ENCODE results near the gene BMP5. TPM values are rescaled to one million over a fixed set of nuclear protein-coding genes. Genes with fewer than 3 reads are reported as not detected.

The BMP5 gene
- total RNA-seq, 1 donor from 2014 or later, result 2.2 TPM

DNA sequence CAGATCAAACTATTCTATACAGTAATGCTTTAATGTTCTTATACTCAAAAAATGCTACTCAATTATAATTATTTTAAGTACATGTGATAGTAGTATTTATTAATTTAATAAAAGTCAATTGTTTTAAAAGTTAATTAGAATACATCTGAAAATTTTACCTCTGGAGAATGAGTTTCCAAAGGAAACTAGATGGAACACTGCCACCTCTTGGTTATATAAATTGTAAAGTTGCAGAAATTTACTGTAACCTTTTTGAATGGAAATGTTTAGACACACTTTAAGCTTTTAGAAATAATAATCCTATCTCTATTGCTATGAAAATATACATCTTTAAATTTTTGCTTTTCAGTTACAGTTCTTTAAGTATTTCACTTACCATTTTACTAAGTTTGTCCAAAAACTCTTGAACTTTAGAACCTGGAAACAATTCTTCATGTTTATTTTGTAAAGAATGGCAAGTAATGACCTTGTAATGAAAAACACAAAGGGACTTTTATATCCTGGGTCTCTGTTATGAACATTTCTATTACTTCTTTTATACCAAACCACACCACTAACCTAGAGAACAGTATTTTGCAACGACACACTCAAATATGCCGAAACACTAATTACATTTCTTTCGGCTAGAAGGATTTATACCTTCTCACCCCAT, 10.9 kb upstream of the BMP5 start:
- TF ChIP-seq, protein P1, sequence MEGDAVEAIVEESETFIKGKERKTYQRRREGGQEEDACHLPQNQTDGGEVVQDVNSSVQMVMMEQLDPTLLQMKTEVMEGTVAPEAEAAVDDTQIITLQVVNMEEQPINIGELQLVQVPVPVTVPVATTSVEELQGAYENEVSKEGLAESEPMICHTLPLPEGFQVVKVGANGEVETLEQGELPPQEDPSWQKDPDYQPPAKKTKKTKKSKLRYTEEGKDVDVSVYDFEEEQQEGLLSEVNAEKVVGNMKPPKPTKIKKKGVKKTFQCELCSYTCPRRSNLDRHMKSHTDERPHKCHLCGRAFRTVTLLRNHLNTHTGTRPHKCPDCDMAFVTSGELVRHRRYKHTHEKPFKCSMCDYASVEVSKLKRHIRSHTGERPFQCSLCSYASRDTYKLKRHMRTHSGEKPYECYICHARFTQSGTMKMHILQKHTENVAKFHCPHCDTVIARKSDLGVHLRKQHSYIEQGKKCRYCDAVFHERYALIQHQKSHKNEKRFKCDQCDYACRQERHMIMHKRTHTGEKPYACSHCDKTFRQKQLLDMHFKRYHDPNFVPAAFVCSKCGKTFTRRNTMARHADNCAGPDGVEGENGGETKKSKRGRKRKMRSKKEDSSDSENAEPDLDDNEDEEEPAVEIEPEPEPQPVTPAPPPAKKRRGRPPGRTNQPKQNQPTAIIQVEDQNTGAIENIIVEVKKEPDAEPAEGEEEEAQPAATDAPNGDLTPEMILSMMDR (conservative IDR thresholded peaks at IDR 0.05), result peak; percentile 78
- no peak for DNase-seq (ENCODE audit: low read depth, low spot score)
- Mint-ChIP-seq H3K4me1 (no peaks in the 10 kb centered on the region), H3K9me3 (no peaks in the 10 kb centered on the region), H3K27me3 (ENCODE audit: low read depth) (no peaks in the 10 kb centered on the region), H3K4me3 (no peak overlapping the region), H3K36me3 (ENCODE audit: low read depth) (no peaks in the 10 kb centered on the region), H3K27ac (ENCODE audit: unreplicated experiment) (no peak overlapping the region)

DNA sequence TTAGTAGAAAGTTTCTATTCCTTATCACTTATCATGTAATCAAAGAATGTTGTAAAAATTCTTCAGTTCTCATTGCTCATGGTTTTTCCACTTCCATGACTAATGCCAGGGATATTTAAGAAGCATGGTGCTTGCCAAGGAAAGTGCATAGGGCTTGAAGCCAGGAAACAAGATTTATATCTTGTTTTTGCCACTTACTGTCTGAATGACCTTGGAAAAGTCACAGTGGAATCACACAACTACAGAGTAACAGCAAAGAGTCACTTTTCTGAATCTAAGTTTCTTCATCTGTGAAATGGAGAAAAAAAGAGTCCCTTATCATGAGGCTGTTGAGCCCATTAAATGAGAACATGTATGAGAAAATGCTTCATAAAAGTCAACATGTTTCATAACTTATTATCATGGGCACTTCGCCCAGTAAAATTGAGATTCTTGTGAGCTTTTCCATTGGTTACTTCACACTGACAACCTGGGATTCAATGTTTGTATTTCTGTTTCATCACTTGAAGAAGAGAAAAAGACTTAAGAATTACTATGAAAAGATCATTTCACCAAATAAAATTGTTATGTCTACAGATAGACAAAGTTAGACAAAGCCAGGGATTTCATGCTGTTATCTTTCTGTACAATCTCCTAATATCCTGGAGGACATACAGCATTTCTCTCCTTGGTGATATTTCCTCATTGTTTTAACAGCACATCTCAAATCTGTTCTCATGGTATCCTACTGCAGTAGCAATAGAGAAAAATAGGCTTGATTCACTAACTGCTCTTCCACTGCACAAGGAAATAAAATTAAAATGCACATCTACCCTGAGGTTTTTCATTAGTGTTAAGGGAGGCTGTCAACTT, 7.6 kb upstream of the BMP5 start:
- Mint-ChIP-seq H3K36me3 (ENCODE audit: low read depth) (no peaks in the 10 kb centered on the region), H3K27ac (ENCODE audit: unreplicated experiment) (no peak overlapping the region), H3K4me1 (no peaks in the 10 kb centered on the region), H3K4me3 (no peak overlapping the region), H3K9me3 (no peaks in the 10 kb centered on the region), H3K27me3 (ENCODE audit: low read depth) (no peaks in the 10 kb centered on the region)
- DNase-seq (ENCODE audit: low read depth, low spot score), result no peak
- TF ChIP-seq, protein P1 (conservative IDR thresholded peaks at IDR 0.05), result no peak

DNA sequence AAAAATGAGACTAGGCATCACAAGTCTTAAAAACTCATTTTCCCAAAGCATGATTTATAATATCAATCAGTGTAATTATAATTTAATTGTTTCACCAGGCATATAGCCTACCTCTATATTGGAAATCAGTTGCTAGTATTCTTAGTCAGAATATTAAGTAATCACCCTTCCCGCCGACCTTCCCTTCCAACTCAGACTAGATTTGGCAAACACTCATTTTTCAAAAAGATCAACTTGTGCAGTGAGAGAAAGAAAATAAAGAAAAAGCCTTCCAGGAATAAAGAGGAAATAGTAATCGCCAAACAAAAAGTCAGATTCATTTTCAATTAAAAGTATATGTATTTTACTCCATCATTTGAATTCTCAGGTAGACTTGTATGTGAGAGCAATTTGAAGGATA, 1.9 kb upstream of the BMP5 start:
- Mint-ChIP-seq H3K36me3 (ENCODE audit: low read depth) (no peaks in the 10 kb centered on the region), H3K4me1 (peaks cover 24% of the 10 kb centered on the region), H3K4me3 (no peak overlapping the region), H3K27me3 (ENCODE audit: low read depth) (no peaks in the 10 kb centered on the region), H3K27ac (ENCODE audit: unreplicated experiment) (no peak overlapping the region), H3K9me3 (no peaks in the 10 kb centered on the region)
- no peak for DNase-seq (ENCODE audit: low read depth, low spot score)
- TF ChIP-seq, protein P1 (conservative IDR thresholded peaks at IDR 0.05), result no peak

DNA sequence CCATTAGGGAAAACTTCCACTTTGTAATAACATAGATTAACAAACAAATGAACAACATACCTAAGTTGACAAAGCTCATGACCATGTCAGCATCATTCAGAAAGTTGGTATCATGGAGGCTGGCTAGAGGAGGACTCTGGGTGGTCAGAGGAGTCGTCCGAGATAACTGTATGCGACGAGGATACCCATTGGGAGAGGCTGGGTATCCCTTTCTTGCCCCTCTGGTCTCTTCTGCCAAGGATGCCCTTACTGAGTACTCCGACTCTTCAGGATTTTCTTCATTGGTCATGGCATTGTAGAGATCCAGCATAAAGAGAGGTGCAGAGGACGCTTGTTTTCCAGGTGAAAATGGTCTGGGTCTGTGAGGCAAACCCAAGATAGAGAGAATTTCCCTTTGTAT, 1.1 kb downstream of the BMP5 start:
- Mint-ChIP-seq H3K9me3 (peaks cover 2% of the 10 kb centered on the region), H3K27ac (ENCODE audit: unreplicated experiment) (peak overlapping the region; percentile 29), H3K4me3 (peak overlapping the region; percentile 80), H3K36me3 (ENCODE audit: low read depth) (no peaks in the 10 kb centered on the region), H3K4me1 (peaks cover 36% of the 10 kb centered on the region), H3K27me3 (ENCODE audit: low read depth) (no peaks in the 10 kb centered on the region)
- TF ChIP-seq, protein P1 (conservative IDR thresholded peaks at IDR 0.05), result no peak
- no peak for DNase-seq (ENCODE audit: low read depth, low spot score)

DNA sequence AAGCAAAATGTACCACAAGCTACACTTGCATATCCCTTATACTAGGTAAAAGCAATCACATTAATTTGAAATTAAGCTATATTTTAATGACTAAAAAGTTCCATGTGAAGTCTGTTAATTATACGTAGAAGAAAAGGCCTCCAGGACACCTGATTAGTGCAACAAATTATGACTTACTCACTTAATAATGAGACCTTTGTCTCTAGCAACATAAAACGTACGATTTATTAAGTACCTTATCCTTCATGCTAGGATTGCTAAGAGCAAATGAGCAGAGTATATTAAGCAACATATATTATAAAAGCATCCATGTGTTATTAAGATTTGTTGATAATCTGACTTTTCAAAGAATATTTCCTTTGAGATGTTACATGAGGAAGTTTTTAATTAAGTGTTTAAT, 2.5 kb downstream of the BMP5 start:
- Mint-ChIP-seq H3K27ac (ENCODE audit: unreplicated experiment) (no peak overlapping the region), H3K27me3 (ENCODE audit: low read depth) (no peaks in the 10 kb centered on the region), H3K9me3 (peaks cover 2% of the 10 kb centered on the region), H3K36me3 (ENCODE audit: low read depth) (no peaks in the 10 kb centered on the region), H3K4me3 (peak overlapping the region; percentile 69), H3K4me1 (peaks cover 48% of the 10 kb centered on the region)
- no peak for DNase-seq (ENCODE audit: low read depth, low spot score)
- TF ChIP-seq, protein P1 (conservative IDR thresholded peaks at IDR 0.05), result no peak

All from neural crest cell (in vitro differentiated cells).